ENCODE data around the gene TPMT. TPM values are rescaled to one million over a fixed set of nuclear protein-coding genes. Genes with fewer than 3 reads are reported as not detected.
A peak's percentile ranks its signal among the peaks of the same experiment; 100 is the strongest.

The TPMT gene
- total RNA-seq, 1 donor from 2014 or later: 18.2 TPM

- no peak for TF ChIP-seq CTCF (IDR thresholded peaks at IDR 0.05; ENCODE audit: insufficient read depth, low read length, severe bottlenecking)
- no peaks in the 10 kb centered on the region for H3K36me3 ChIP-seq (ENCODE audit: control insufficient read depth, insufficient read depth, low read length)
- H3K4me3 ChIP-seq (ENCODE audit: low read depth, low read length): no peak overlapping the region
- H3K27me3 ChIP-seq (ENCODE audit: control insufficient read depth, insufficient read depth, low read length): no peaks in the 10 kb centered on the region
- DNase-seq (ENCODE audit: low read depth) (peak; percentile 22), FAIRE-seq (no peak)
Measured at GRCh38 chr6:18088419-18089296, 66.2 kb downstream of the TPMT start.

DNA sequence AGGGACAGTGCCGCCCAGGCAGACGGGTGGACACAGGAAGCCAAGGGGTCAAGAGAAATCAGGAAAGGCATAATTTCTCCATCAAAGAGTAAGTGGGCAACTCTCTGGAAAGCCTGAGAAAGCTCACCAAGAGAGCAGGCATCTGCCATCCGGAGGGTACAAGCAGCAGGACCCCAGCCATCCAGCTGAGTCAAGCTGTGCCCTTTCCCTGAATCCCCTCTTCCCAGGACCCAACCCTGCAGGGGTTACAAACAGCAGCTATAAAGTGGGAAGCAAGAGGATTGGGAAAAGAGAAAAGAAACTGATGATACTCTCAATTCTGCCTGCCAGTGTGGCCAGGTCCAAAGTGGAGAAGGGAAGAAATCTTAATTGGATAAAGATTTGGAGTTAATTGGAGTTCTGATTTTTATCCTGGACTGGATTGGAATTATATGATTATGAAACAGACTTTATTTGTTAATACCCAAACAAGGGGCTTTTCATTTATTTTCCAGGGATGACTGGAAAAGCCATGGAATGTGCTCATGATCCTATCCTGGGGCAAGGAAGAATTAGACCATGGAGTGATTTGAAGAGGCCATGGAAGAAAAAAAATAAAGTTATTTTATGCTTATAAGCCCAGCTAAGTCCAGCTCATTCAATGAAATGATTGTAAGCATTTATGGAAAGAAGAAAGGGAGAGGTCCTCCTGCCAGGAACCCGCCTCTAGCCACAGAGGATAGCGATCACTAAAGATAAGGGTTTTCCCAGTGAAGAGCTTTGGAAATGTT, 67.3 kb downstream of the TPMT start:
- Histone ChIP-seq H3K4me3 (ENCODE audit: low read depth, low read length) (no peak overlapping the region), H3K27me3 (ENCODE audit: control insufficient read depth, insufficient read depth, low read length) (no peaks in the 10 kb centered on the region), H3K36me3 (ENCODE audit: control insufficient read depth, insufficient read depth, low read length) (no peaks in the 10 kb centered on the region)
- no peak for DNase-seq (ENCODE audit: low read depth)
- FAIRE-seq: no peak
- TF ChIP-seq CTCF (IDR thresholded peaks at IDR 0.05; ENCODE audit: insufficient read depth, low read length, severe bottlenecking): no peak

GRCh38 chr6:18081025-18081668, 73.7 kb downstream of the TPMT start:
- no peak overlapping the region for H3K4me3 ChIP-seq (ENCODE audit: low read depth, low read length)
- TF ChIP-seq CTCF (IDR thresholded peaks at IDR 0.05; ENCODE audit: insufficient read depth, low read length, severe bottlenecking): no peak
- no peaks in the 10 kb centered on the region for H3K36me3 ChIP-seq (ENCODE audit: control insufficient read depth, insufficient read depth, low read length)
- DNase-seq (ENCODE audit: low read depth) (no peak), FAIRE-seq (no peak)
- no peaks in the 10 kb centered on the region for H3K27me3 ChIP-seq (ENCODE audit: control insufficient read depth, insufficient read depth, low read length)

DNA sequence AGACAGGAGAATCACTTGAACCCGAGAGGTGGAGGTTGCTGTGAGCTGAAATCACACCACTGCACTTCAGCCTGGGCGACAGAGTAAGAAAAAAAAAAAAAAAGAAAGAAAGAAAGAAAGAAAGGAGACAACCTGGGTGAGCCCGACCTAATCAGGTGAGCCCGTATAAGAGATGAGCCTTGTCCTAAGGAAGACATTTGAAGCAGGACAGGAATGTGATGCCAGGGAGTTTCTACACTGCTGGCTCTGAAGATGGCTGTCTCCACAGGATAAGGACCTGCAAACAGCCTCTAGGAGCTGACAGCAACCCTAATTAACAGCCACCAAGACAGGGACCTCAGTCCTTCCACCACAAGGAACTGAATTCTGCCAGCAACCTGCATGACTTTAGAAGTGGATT, 74.3 kb downstream of the TPMT start:
- FAIRE-seq (no peak), DNase-seq (ENCODE audit: low read depth) (no peak)
- TF ChIP-seq CTCF (IDR thresholded peaks at IDR 0.05; ENCODE audit: insufficient read depth, low read length, severe bottlenecking): no peak
- Histone ChIP-seq H3K27me3 (ENCODE audit: control insufficient read depth, insufficient read depth, low read length) (no peaks in the 10 kb centered on the region), H3K4me3 (ENCODE audit: low read depth, low read length) (no peak overlapping the region), H3K36me3 (ENCODE audit: control insufficient read depth, insufficient read depth, low read length) (no peaks in the 10 kb centered on the region)

GRCh38 chr6:18078866-18079265, 76.0 kb downstream of the TPMT start:
- no peak for FAIRE-seq
- DNase-seq (ENCODE audit: low read depth): no peak
- TF ChIP-seq CTCF (IDR thresholded peaks at IDR 0.05; ENCODE audit: insufficient read depth, low read length, severe bottlenecking): no peak

More at GRCh38 chr6:18078866-18079265, 76.0 kb downstream of the TPMT start:
- H3K36me3 ChIP-seq (ENCODE audit: control insufficient read depth, insufficient read depth, low read length): no peaks in the 10 kb centered on the region
- no peak overlapping the region for H3K4me3 ChIP-seq (ENCODE audit: low read depth, low read length)
- H3K27me3 ChIP-seq (ENCODE audit: control insufficient read depth, insufficient read depth, low read length): no peaks in the 10 kb centered on the region

Other genes with a start within 250 kb of the TPMT start
- gene KIF13A, start 167.4 kb downstream of the TPMT start, total RNA-seq: 47.4 and 58.8 TPM in 2 replicates
- 1.6 and 1.8 TPM in 2 replicates for gene NHLRC1, start 32.4 kb downstream of the TPMT start, total RNA-seq
- gene KDM1B, start 345 bp upstream of the TPMT start, total RNA-seq: 21.1 and 34.1 TPM in 2 replicates
- gene DEK, start 109.5 kb upstream of the TPMT start, total RNA-seq: 50.3 and 63.1 TPM in 2 replicates
- 141 and 239 TPM in 2 replicates for gene RNF144B, start 232.3 kb upstream of the TPMT start, total RNA-seq

Measured in bronchial epithelial cell (primary cell).